Measurements from ENCODE around the gene ITPR1. TPM values are rescaled to one million over a fixed set of nuclear protein-coding genes. Genes with fewer than 3 reads are reported as not detected.

ITPR1 gene
- polyA plus RNA-seq, 2 of the 4 experiments (the other 2 are of a cell fraction) = 2.8 to 9.6 TPM

DNA sequence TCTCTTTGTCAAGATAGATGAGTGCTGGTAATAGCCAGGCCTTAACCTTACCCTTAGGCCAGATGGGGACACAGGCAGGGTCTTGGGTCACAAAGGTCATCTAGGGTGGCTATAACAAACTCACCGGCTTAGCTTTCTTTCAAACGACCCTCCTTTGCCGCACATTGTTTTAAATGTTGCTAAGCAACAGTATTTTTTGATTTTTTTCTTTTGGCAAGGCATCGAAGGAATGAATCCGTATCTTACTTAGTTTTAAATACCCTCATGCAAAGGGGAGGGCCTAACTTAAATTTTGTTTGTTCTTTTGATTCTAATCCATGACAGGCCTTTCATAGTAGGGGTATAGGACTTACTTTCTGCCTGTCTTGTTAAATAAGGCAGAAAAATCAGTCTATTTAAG, 35.2 kb downstream of the ITPR1 start:
- TF ChIP-seq EHF (CRISPR knock-in tag; IDR thresholded peaks at IDR 0.05) (no peak), HOXB13 (CRISPR knock-in tag; IDR thresholded peaks at IDR 0.05; ENCODE audit: low read depth) (no peak), SREBF2 (IDR thresholded peaks at IDR 0.05) (no peak), RAD21 (conservative IDR thresholded peaks at IDR 0.05 in 1 of 2, IDR thresholded peaks at IDR 0.05 in 1 of 2) (no peak), RCOR1 (IDR thresholded peaks at IDR 0.05; ENCODE audit: low read depth, low read length) (no peak)
- Histone ChIP-seq H3K4me3 (no peak overlapping the region), H3K27ac (no peak overlapping the region), H3K9me3 (no peaks in the 10 kb centered on the region), H3K4me2 (no peak overlapping the region), H3K4me1 (no peaks in the 10 kb centered on the region)
- ChIA-PET CTCF (no interaction called here), POLR2A (interaction anchor here (1.9 kb wide), 1 partner anchor 35 kb away, joined by 4 read pairs; the partner anchor contains the start of gene ITPR1)
- 82% methylated on average over 5 of the region's 5 CpGs for WGBS (ENCODE audit: missing lambda C conversion rate)
- no peak for ATAC-seq
- no peak for FAIRE-seq
- DNase-seq (ENCODE audit: low read depth in 1 of 2, low spot score in 1 of 2) = no peak

DNA sequence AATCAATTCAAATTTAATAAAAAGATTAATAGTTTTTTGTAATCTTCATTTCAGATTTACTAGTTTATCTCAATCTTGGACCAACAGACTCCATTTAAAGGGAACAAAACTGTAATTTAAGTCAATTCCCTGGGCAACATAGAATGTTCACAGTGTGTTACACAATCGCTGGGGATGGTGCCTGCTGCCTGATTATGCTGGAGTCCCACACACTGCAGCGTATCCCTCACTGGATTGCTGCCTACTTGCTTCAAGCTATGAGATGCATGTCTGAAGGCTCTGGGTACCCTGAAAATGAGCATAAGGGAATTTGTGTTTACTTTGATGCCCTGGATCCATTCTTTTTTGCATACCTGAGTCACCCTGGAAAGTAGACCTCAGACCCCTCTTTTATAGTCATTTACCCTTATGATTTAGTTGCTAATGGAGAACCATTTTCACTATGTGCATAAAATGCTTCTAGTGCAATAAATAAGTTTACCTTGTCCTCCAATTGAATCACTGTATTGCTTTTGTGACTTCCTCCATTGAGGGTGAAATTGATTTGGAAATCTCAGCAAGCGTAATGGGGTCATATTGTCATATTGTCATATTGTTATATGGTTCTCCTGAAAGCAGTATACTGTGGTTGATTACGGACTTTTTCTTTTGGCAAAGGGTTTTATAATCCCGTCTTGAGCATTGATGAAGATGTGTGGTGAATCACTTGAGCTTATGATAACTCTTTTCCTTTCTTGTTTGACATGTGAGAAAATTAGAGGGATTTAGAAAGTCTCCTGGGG, 35.9 kb downstream of the ITPR1 start:
- H3K9me3 ChIP-seq = no peaks in the 10 kb centered on the region
- ATAC-seq = no peak
- ChIA-PET CTCF (no interaction called here), POLR2A (interaction anchor here (1.9 kb wide), 1 partner anchor 36 kb away, joined by 4 read pairs; the partner anchor contains the start of gene ITPR1)
- no peak overlapping the region for H3K4me2 ChIP-seq
- H3K4me3 ChIP-seq = no peak overlapping the region
- no peak overlapping the region for H3K27ac ChIP-seq
- WGBS (ENCODE audit: missing lambda C conversion rate) = 67% methylated on average over 5 of the region's 5 CpGs
- TF ChIP-seq, protein P1, sequence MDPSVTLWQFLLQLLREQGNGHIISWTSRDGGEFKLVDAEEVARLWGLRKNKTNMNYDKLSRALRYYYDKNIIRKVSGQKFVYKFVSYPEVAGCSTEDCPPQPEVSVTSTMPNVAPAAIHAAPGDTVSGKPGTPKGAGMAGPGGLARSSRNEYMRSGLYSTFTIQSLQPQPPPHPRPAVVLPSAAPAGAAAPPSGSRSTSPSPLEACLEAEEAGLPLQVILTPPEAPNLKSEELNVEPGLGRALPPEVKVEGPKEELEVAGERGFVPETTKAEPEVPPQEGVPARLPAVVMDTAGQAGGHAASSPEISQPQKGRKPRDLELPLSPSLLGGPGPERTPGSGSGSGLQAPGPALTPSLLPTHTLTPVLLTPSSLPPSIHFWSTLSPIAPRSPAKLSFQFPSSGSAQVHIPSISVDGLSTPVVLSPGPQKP (IDR thresholded peaks at IDR 0.05; ENCODE audit: low read depth, low read length) = no peak
- TF ChIP-seq, protein P2, sequence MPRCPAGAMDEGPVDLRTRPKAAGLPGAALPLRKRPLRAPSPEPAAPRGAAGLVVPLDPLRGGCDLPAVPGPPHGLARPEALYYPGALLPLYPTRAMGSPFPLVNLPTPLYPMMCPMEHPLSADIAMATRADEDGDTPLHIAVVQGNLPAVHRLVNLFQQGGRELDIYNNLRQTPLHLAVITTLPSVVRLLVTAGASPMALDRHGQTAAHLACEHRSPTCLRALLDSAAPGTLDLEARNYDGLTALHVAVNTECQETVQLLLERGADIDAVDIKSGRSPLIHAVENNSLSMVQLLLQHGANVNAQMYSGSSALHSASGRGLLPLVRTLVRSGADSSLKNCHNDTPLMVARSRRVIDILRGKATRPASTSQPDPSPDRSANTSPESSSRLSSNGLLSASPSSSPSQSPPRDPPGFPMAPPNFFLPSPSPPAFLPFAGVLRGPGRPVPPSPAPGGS (IDR thresholded peaks at IDR 0.05) = no peak
- no peak for TF ChIP-seq MAFK (IDR thresholded peaks at IDR 0.05; ENCODE audit: partially characterized antibody)
- TF ChIP-seq TP53 (CRISPR knock-in tag; IDR thresholded peaks at IDR 0.05) = no peak
- TF ChIP-seq CBX8 (IDR thresholded peaks at IDR 0.05) = no peak
- TF ChIP-seq MAZ (IDR thresholded peaks at IDR 0.05; ENCODE audit: borderline replicate concordance, low read depth, low read length) = no peak
- TF ChIP-seq NFE2L2 (conservative IDR thresholded peaks at IDR 0.05; ENCODE audit: low read length) = no peak
- DNase-seq (ENCODE audit: low read depth in 1 of 2, low spot score in 1 of 2) = no peak
- no peaks in the 10 kb centered on the region for H3K4me1 ChIP-seq
- FAIRE-seq = no peak

DNA sequence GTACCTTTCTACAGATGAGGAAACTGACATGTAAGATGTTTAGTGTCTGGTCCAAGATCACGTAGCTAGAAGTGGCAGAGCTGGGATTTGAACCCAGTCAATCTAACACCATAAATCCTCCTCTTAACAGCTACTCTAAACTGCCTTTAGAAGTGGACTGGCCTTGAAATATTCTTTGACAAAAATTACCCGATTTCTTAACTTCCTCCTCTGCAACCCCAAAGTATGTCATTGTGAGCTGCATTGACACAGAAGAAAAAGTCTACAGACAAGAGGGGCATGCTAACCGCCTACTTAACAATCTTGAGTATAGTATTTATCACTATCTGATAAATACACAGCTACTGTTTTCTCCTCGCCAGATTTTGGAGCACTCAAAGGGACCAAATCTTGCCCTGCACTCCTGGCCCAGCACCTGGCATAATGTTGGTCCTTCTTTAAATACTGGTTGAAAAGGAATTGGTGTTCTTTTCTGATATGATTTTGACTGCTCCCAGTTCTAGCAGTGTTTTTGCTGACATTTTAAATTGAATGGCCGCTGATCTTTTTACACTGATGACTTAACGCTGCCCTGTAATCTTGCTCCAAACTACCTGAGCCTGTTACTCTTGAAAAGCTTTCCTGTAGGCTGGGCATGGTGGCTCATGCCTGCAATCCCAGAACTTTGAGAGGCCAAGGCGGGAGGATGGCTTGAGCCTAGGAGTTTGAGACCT, 36.9 kb downstream of the ITPR1 start:
- no peak for FAIRE-seq
- Histone ChIP-seq H3K9me3 (no peaks in the 10 kb centered on the region), H3K27ac (no peak overlapping the region), H3K4me2 (no peak overlapping the region), H3K4me1 (no peaks in the 10 kb centered on the region), H3K4me3 (no peak overlapping the region)
- WGBS (ENCODE audit: missing lambda C conversion rate) = 71% methylated on average over 7 of the region's 7 CpGs
- no peak for ATAC-seq
- ChIA-PET CTCF (no interaction called here), POLR2A (interaction anchor here (1.9 kb wide), 1 partner anchor 37 kb away, joined by 4 read pairs; the partner anchor contains the start of gene ITPR1)
- TF ChIP-seq, protein P3, sequence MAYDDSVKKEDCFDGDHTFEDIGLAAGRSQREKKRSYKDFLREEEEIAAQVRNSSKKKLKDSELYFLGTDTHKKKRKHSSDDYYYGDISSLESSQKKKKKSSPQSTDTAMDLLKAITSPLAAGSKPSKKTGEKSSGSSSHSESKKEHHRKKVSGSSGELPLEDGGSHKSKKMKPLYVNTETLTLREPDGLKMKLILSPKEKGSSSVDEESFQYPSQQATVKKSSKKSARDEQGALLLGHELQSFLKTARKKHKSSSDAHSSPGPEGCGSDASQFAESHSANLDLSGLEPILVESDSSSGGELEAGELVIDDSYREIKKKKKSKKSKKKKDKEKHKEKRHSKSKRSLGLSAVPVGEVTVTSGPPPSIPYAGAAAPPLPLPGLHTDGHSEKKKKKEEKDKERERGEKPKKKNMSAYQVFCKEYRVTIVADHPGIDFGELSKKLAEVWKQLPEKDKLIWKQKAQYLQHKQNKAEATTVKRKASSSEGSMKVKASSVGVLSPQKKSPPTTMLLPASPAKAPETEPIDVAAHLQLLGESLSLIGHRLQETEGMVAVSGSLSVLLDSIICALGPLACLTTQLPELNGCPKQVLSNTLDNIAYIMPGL (CRISPR knock-in tag; IDR thresholded peaks at IDR 0.05; ENCODE audit: borderline replicate concordance) = no peak
- TF ChIP-seq JUN (IDR thresholded peaks at IDR 0.05) (no peak), FOSB (CRISPR knock-in tag; IDR thresholded peaks at IDR 0.05) (no peak), CBX2 (IDR thresholded peaks at IDR 0.05; ENCODE audit: borderline replicate concordance, low read depth) (no peak), RFX5 (IDR thresholded peaks at IDR 0.05) (no peak)
- DNase-seq (ENCODE audit: low read depth in 1 of 2, low spot score in 1 of 2) = no peak
